H1 (cell line): ENCODE data around the gene RXRA. TPM values are rescaled to one million over a fixed set of nuclear protein-coding genes. Genes with fewer than 3 reads are reported as not detected.

Source experiments
- CTCF ChIA-PET: fragments of 300-600 bp; sonication (Branson Sonifier 250); formaldehyde crosslinking; loops from one replicate; lab custom pipeline; 2021; ENCODE audit not compliant: partially characterized antibody; lab: Charles Lee
- POLR2A ChIA-PET: fragments of 300-600 bp; sonication (Branson Sonifier 250); formaldehyde crosslinking; loops from one replicate; lab custom pipeline; 2021; ENCODE audit warnings: inconsistent platforms; ENCODE audit not compliant: partially characterized antibody; lab: Charles Lee
- DNase-seq, 2 experiments: peaks; one replicate each; pipeline versions ENCODE4 v3.0.0 to v3.0.0-alpha.2; 2010 to 2022; ENCODE audit warnings: low spot score in 2 of 2, low read depth in 1 of 2, mixed read lengths in 1 of 2
- FAIRE-seq: peaks from 2 replicates; lab custom pipeline; 2011; peaks lifted over from hg19 to GRCh38; lab: Jason Lieb, UNC
- H2AFZ ChIP-seq: 2 replicates; pipeline ENCODE4 v1.8.1; 2012; ENCODE audit warnings: low read length, inconsistent platforms
- H2AK5ac ChIP-seq: 2 replicates; pipeline ENCODE4 v1.6.1; 2013; ENCODE audit warnings: low read depth, low read length
- H2BK120ac ChIP-seq: replicated peaks from 2 replicates; pipeline ENCODE3; 2013; ENCODE audit warnings: low read depth, low read length, inconsistent platforms
- H2BK12ac ChIP-seq: 2 replicates; pipeline ENCODE4 v1.6.1; 2013; ENCODE audit warnings: low read depth, low read length
- H2BK15ac ChIP-seq: 2 replicates; pipeline ENCODE4 v1.6.1; 2013; ENCODE audit warnings: low read length
- H2BK20ac ChIP-seq: 2 replicates; pipeline ENCODE4 v1.6.1; 2013; ENCODE audit warnings: low read length
- H2BK5ac ChIP-seq: 2 replicates; pipeline ENCODE4 v1.6.1; 2013; ENCODE audit warnings: low read depth, low read length
- H3K14ac ChIP-seq: 2 replicates; pipeline ENCODE4 v1.6.1; 2013; ENCODE audit warnings: inconsistent platforms; ENCODE audit not compliant: insufficient read length
- H3K18ac ChIP-seq: 2 replicates; pipeline ENCODE4 v1.6.1; 2013; ENCODE audit warnings: low read length; ENCODE audit errors: extremely low read depth
- H3K23ac ChIP-seq: 2 replicates; pipeline ENCODE4 v1.6.1; 2013; ENCODE audit warnings: inconsistent platforms; ENCODE audit not compliant: insufficient read length
- H3K23me2 ChIP-seq: 2 replicates; pipeline ENCODE4 v1.6.1; 2013; ENCODE audit warnings: low read depth, low read length
- H3K27ac ChIP-seq: 2 replicates; pipeline ENCODE4 v1.6.1; 2011; ENCODE audit warnings: low read depth, low read length, inconsistent platforms
- H3K27me3 ChIP-seq, 4 experiments: replicated peaks in 1 of 4; 1 replicate in 1 of 4; 2 replicates in 3 of 4; pipeline versions ENCODE4 v1.6.1 to v1.8.1; 2011 to 2013; ENCODE audit warnings: low read length in 3 of 4, mild to moderate bottlenecking in 3 of 4, inconsistent platforms in 2 of 4, mixed read lengths in 2 of 4, moderate library complexity in 1 of 4; ENCODE audit not compliant: control insufficient read depth in 3 of 4, insufficient read depth in 3 of 4; ENCODE audit errors: extremely low read depth in 1 of 4
- H3K36me3 ChIP-seq, 4 experiments: 2 replicates each; pipeline versions ENCODE4 v1.6.1 to v1.8.1; 2011 to 2013; ENCODE audit warnings: mild to moderate bottlenecking in 4 of 4, low read length in 3 of 4, moderate library complexity in 2 of 4, control low read depth in 1 of 4, inconsistent platforms in 1 of 4; ENCODE audit not compliant: insufficient read depth in 4 of 4, control insufficient read depth in 2 of 4
- H3K4ac ChIP-seq: replicated peaks from 2 replicates; pipeline ENCODE3; 2013; ENCODE audit warnings: low read length, low read depth, mixed read lengths, inconsistent platforms; ENCODE audit not compliant: insufficient read length
- H3K4me1 ChIP-seq, 4 experiments: replicated peaks in 1 of 4; 1 replicate in 1 of 4; 2 replicates in 3 of 4; pipeline versions ENCODE4 v1.6.1 to v1.8.1; 2011 to 2013; ENCODE audit warnings: low read length in 3 of 4, inconsistent platforms in 2 of 4, mixed read lengths in 1 of 4; ENCODE audit not compliant: insufficient read depth in 4 of 4, control insufficient read depth in 3 of 4
- H3K4me2 ChIP-seq, 2 experiments: 2 replicates each; pipeline versions ENCODE4 v1.6.1 to v1.8.1; 2011 to 2013; ENCODE audit warnings: low read depth in 2 of 2, low read length in 2 of 2, control low read depth in 1 of 2, inconsistent platforms in 1 of 2, mild to moderate bottlenecking in 1 of 2; ENCODE audit not compliant: insufficient read depth in 1 of 2
- H3K4me3 ChIP-seq, 4 experiments: fragments of 200-600, 300-600 bp in 1 of 4; sonication (generic), shearing (Covaris generic), sonication (Bioruptor Twin) in 1 of 4; 2 replicates each; pipeline versions ENCODE4 v1.5.1 to v1.8.1; 2011 to 2016; ENCODE audit warnings: low read length in 4 of 4, low read depth in 3 of 4, control low read depth in 2 of 4, inconsistent platforms in 2 of 4, mild to moderate bottlenecking in 2 of 4, mixed read lengths in 1 of 4, moderate library complexity in 1 of 4; ENCODE audit not compliant: insufficient read depth in 2 of 4; ENCODE audit errors: extremely low read depth in 1 of 4
- H3K56ac ChIP-seq: replicated peaks from 2 replicates; pipeline ENCODE3; 2013; ENCODE audit warnings: low read depth, mild to moderate bottlenecking, mixed read lengths, low read length, inconsistent platforms; ENCODE audit not compliant: insufficient read length
- H3K79me1 ChIP-seq: 2 replicates; pipeline ENCODE4 v1.6.1; 2013; ENCODE audit warnings: low read depth, low read length, control low read depth
- H3K79me2 ChIP-seq, 2 experiments: 2 replicates each; pipeline versions ENCODE4 v1.6.1 to v1.8.1; 2012 to 2013; ENCODE audit warnings: low read length in 2 of 2, mild to moderate bottlenecking in 2 of 2, inconsistent platforms in 1 of 2; ENCODE audit not compliant: insufficient read depth in 2 of 2, control insufficient read depth in 1 of 2
- H3K9ac ChIP-seq, 4 experiments: replicated peaks in 1 of 4; 1 replicate in 1 of 4; 2 replicates in 3 of 4; pipeline versions ENCODE4 v1.6.1 to v1.8.1; 2011 to 2013; ENCODE audit warnings: low read depth in 3 of 4, low read length in 3 of 4, control low read depth in 2 of 4, mild to moderate bottlenecking in 2 of 4, moderate library complexity in 2 of 4, inconsistent platforms in 1 of 4; ENCODE audit errors: extremely low read depth in 1 of 4
- H3K9me3 ChIP-seq, 2 experiments: 2 replicates each; pipeline versions ENCODE4 v1.6.1 to v1.8.1; 2012 to 2013; ENCODE audit warnings: mild to moderate bottlenecking in 2 of 2, moderate library complexity in 2 of 2, control low read depth in 1 of 2, inconsistent platforms in 1 of 2, low read depth in 1 of 2, low read length in 1 of 2, mixed read lengths in 1 of 2; ENCODE audit not compliant: insufficient read depth in 2 of 2
- H4K20me1 ChIP-seq, 2 experiments: replicated peaks in 1 of 2; 2 replicates each; pipeline versions ENCODE3 to v1.8.1; 2011 to 2013; ENCODE audit warnings: inconsistent platforms in 2 of 2, low read length in 2 of 2, mild to moderate bottlenecking in 1 of 2; ENCODE audit not compliant: insufficient read depth in 2 of 2, control insufficient read depth in 1 of 2
- H4K5ac ChIP-seq: 2 replicates; pipeline ENCODE4 v1.6.1; 2013; ENCODE audit warnings: low read length, low read depth, mixed read lengths, inconsistent platforms; ENCODE audit not compliant: insufficient read length
- H4K8ac ChIP-seq: 2 replicates; pipeline ENCODE4 v1.8.0; 2013; ENCODE audit warnings: mild to moderate bottlenecking, moderate library complexity, low read length, inconsistent platforms; ENCODE audit not compliant: insufficient read depth; ENCODE audit errors: extremely low read depth
- H4K91ac ChIP-seq: replicated peaks from 2 replicates; pipeline ENCODE3; 2013; ENCODE audit warnings: low read length, mixed read lengths, inconsistent platforms; ENCODE audit not compliant: insufficient read length
- CREB1 ChIP-seq: IDR thresholded peaks from 2 replicates; pipeline ENCODE4 v1.6.1; 2012; ENCODE audit warnings: inconsistent platforms
- GABPA ChIP-seq: IDR thresholded peaks from 2 replicates; pipeline ENCODE4 v1.6.1; 2011; ENCODE audit warnings: mild to moderate bottlenecking, low read length, moderate library complexity, borderline replicate concordance; ENCODE audit not compliant: insufficient read depth
- KDM4A ChIP-seq: IDR thresholded peaks from one replicate; pipeline ENCODE4 v1.7.1; 2012; ENCODE audit warnings: low read depth, mild to moderate bottlenecking, moderate library complexity, low read length, inconsistent platforms; ENCODE audit not compliant: severe bottlenecking
- RFX5 ChIP-seq: IDR thresholded peaks from 2 replicates; pipeline ENCODE4 v1.6.1; 2011; ENCODE audit warnings: low read depth, low read length, improper control_type of control experiment, borderline replicate concordance
- SIN3A ChIP-seq, 2 experiments: IDR thresholded peaks in 1 of 2; conservative IDR thresholded peaks in 1 of 2; 2 replicates each; pipeline ENCODE4 v1.6.1; 2011 to 2012; ENCODE audit warnings: low read length in 2 of 2, improper control_type of control experiment in 1 of 2, low read depth in 1 of 2, mild to moderate bottlenecking in 1 of 2
- WGBS, 2 experiments: shearing (Covaris generic) in 1 of 2; methylation state at CpG; one replicate each; pipeline versions ENCODE4 v1.1.6 to v1.1.7; 2013 to 2015; ENCODE audit warnings: low lambda C conversion rate in 2 of 2, mixed read lengths in 2 of 2, inconsistent platforms in 1 of 2, low coverage in 1 of 2, missing lambda C conversion rate in 1 of 2; ENCODE audit not compliant: insufficient replicate concordance in 2 of 2, insufficient coverage in 1 of 2, insufficient read length in 1 of 2; ENCODE audit errors: extremely low coverage in 1 of 2, missing lambda C conversion rate in 1 of 2; 5-methylcytosine and 5-hydroxymethylcytosine counted together
- polyA plus RNA-seq, 7 experiments: library from polyadenylated mRNA; depleted of rRNA in 3 of 7; stranded (reverse) in 5 of 7; unstranded in 2 of 7; fragments of >200 nt in 5 of 7; fragments of 200-250 nt in 2 of 7; gene quantifications; 1 replicate in 5 of 7; 2 replicates in 1 of 7; 4 replicates in 1 of 7; pipeline versions ENCODE4 v1.2.1 to v1.2.3, GENCODE V29; 2011 to 2013; ENCODE audit warnings: missing spikeins in 2 of 7, mixed read lengths in 2 of 7
- total RNA-seq: library from RNA; stranded (reverse); fragmentation: NEBNext Ultra II Directional; extraction: Animal tissue kit (Norgen Biotek cat#: 25700); gene quantifications from 2 replicates; pipeline ENCODE4 v1.2.1, GENCODE V29; 2021

Gene RXRA
- total and polyA plus RNA-seq, 2 of the 8 experiments (the other 6 are each of a cell fraction or from before 2014, with no cell fraction given), result 9.8 to 29.4 TPM

DNA sequence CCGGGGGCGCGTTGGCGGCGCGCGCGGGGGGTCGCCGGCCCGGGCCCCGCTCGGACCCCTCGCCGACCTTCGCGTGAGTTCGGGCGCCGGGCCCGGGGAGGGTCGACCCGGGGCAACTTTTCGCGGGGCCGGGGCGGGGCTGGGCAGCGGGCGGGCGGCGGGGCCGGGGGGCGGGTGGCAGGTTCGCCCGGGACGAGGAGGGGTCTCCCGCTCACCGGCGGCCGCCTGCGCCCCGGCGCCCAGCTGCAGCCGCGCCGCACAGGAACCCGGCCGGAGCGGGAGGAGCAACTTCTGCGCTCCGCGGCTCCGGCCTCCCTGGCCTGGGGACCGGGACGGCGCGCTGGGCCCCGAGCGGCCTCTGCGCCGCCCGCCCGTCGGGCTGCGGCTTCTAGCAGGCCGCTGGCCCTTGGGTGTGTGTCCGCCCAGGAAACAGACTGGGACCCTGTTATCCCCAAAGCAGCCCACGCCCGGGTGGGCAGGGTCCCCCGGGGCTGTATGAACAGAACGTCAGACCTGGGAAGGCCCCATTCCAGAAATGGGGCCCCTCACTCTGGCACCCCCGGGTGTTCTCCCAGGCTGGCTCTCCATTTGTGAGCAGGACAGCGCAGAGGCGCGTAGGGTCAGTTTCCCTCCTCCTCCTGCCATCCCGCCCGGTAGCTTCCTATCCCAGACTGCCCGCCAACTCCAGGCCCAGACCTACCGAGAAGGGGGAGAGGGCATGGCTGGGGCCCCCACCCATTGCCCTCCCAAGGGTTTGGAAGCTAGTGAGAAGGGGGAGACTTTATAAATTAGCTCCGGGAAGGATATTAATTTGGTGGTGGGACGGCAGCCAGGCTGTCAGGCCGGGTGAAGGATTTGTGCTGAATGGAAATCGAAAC lies 708 bp downstream of the RXRA start:
- Histone ChIP-seq H2BK20ac (no peak overlapping the region), H3K14ac (no peak overlapping the region), H3K4me2 (peak overlapping the region; percentile 86), H3K23ac (no peak overlapping the region)
- TF ChIP-seq CREB1 (no peak), RFX5 (no peak), KDM4A (peak; percentile 59), SIN3A (conservative IDR thresholded peaks at IDR 0.05 in 1 of 2, IDR thresholded peaks at IDR 0.05 in 1 of 2; ENCODE audit: low read depth in 1 of 2, low read length in 2 of 2) (0 out of 4 replicates have a peak, but pooled peaks of 1 of the 2 experiments have one; percentile 22), GABPA (0 out of 2 replicates have a peak, but pooled peaks have one; percentile 29)
- TF ChIP-seq, all 59 proteins: peak for 3
- no peak overlapping the region for H2BK5ac ChIP-seq
- H4K20me1 ChIP-seq, result peaks cover 9 to 14% of the 10 kb centered on the region in 2 experiments
- peaks cover 14% of the 10 kb centered on the region for H3K79me1 ChIP-seq
- H3K9me3 ChIP-seq, result no peaks in the 10 kb centered on the region
- DNase-seq (no peak), FAIRE-seq (no peak)
- H2AK5ac ChIP-seq, result no peak overlapping the region
- H3K79me2 ChIP-seq, result peaks cover 8 to 45% of the 10 kb centered on the region in 2 experiments; a peak in 3 of 4 replicates
- ChIA-PET CTCF (interaction anchor here (0.9 to 3.2 kb wide), 4 partner anchors 17 to 158 kb away, joined by 3 to 17 read pairs (median 5); no protein-coding TSS in a partner anchor), POLR2A (interaction anchor here (0.8 to 1.6 kb wide), 4 partner anchors 11 to 191 kb away, joined by 3 to 5 read pairs (median 4); partner anchors contain the start of gene WDR5)
- no peak overlapping the region for H4K5ac ChIP-seq
- no peak overlapping the region for H3K4ac ChIP-seq
- H3K36me3 ChIP-seq, result no peaks in the 10 kb centered on the region
- H4K91ac ChIP-seq, result no peak overlapping the region
- H3K27ac ChIP-seq, result no peak overlapping the region
- peaks cover 10% of the 10 kb centered on the region; the same call in 1 of the 2 replicates for H3K23me2 ChIP-seq
- H2BK12ac ChIP-seq, result no peak overlapping the region
- H3K4me3 ChIP-seq, result peak overlapping the region; percentile 63 to 81 (median 70)
- no peak overlapping the region for H3K56ac ChIP-seq
- H4K8ac ChIP-seq, result peak overlapping the region; percentile 57; the same call in 1 of the 2 replicates
- H3K27me3 ChIP-seq, result peaks cover 0 to 6% (median 2%) of the 10 kb centered on the region in 4 experiments; a peak in 2 of 7 replicates
- H3K18ac ChIP-seq, result no peak overlapping the region; the same call in 1 of the 2 replicates
- H3K4me1 ChIP-seq, result peaks cover 0 to 41% (median 23%) of the 10 kb centered on the region in 4 experiments; a peak in 6 of 7 replicates
- H2BK120ac ChIP-seq, result no peak overlapping the region
- H2AFZ ChIP-seq, result no peak overlapping the region
- 10% methylated on average over 37 of the region's 83 CpGs; no CpG with 5 or more reads in 1 of the 2 experiments for WGBS, 2 experiments
- H3K9ac ChIP-seq, result peak overlapping the region in 3 of 4 experiments; percentile 34 to 83 (median 49); a peak in 4 of 7 replicates
- H2BK15ac ChIP-seq, result no peak overlapping the region
